ENCODE measurements around the gene KLF11. TPM values are rescaled to one million over a fixed set of nuclear protein-coding genes. Genes with fewer than 3 reads are reported as not detected.
"Not testable (repeated sequence)": the region's sequence is repeated elsewhere in the genome, so short reads cannot be mapped to it uniquely, and the experiment has no call there.

KLF11 gene
- polyA plus RNA-seq, 1 donor: 25.8 TPM

DNA sequence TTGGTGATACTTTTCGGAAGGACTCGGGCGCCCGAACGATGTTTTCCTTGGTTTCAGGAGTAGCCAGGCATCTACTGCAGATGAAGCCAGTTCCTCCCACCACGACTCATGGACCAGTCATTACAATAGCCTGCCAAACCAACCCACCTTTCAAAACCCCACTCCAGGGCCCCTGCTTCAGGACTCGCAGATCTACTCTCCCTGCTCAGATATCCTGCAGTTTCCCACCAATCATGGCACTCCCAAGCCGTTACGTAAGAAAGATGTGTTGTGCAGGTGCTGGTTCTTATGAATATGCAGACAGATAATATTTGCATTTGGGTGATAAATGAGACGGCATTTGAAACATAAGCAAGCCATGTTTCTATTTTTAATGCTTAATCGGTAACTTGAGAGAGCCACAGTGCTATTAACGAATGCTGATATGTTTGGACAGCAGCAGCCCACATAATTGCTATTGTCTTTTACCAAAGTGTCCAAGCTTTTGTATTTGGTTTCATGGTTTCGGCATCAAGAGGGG, 40.4 kb downstream of the KLF11 start:
- DNase-seq (ENCODE audit: low read depth): no peak

DNA sequence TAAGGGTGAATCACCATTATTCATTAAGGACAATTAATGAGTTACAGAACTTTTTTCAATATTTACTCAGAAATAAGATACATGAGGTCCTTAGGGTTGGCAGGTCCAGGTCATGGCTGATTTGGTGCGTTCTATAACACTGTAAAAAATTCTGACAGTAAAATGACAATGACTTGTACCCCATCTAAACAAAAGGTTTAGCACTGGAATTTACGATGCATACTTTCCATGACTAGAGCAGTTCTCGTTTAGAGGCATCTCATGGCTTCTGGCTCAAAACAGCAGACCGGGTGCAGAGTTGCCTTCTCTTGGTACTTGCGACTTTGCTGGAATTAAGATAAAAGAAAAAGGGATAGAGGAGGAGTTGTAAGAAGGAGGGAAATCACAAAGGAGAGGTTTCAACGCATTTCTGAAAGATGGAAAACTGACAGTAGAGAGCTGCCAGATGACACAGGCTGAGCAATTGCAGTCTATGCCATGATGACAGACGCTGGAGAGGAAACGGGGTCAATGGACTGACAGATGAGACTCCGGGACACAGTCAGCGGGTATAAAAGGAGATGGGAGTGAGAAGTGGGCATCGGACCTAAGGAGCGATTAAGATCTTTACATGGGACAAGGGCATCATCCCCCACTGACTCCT, 41.0 kb downstream of the KLF11 start:
- DNase-seq (ENCODE audit: low read depth): no peak

- no peak for DNase-seq (ENCODE audit: low read depth)
Observed at GRCh38 chr2:10085043-10085667, 41.8 kb downstream of the KLF11 start.

DNA sequence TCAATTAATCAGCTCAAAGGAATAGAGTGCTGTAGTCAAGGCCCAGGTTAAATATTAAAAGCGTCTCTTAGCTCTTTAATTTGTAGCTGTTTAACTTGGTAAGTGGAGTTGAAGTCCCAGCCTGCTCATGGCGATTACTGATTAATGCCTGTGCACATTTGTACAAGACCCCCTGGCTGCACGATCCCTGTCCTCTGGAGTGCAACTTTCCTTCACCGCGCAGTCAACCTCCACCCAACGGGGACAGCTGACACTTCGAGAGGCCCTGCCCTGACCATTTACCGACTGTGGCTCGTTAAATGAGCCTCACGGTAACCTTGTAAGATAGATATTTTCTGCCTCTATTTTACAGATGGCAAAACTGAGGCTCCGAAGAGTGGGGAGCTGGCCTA, 42.3 kb downstream of the KLF11 start:
- no peak for DNase-seq (ENCODE audit: low read depth)

GRCh38 chr2:10086950-10087349, 43.6 kb downstream of the KLF11 start:
- no peak for DNase-seq (ENCODE audit: low read depth)

- no peak for DNase-seq (ENCODE audit: low read depth)
Observed at GRCh38 chr2:10087360-10087759, 44.0 kb downstream of the KLF11 start.

DNA sequence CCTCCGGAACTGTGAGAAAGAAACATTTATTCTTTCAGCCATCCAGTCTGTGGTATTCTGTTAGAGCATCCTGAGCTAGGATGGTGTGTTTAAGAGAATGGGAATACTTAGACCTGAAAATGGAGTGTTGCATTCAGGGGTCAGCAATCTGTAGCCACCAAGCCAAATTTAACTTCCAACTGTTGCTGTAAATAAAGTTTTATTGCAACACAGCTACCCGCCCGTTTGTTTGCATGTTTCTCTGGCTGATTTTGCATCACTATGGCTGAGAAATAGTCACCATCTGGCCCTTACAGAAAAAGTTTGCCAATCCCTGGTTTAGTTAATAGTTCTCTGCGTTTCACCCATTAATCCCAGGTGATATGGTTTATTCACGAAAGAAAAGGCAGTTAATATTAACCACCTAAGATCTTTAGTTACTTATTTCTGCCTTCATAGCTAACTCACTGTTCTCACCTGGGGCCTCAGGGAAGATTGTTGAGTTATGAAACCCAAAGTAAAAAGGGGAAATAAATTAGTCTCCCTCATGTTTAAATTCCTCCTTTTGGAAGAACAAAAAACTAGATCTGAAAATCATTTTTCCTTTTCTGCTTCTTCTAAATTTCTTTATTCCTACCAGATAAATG, 46.3 kb downstream of the KLF11 start:
- DNase-seq (ENCODE audit: low read depth): no peak

- no peak for DNase-seq (ENCODE audit: low read depth)
Observed at GRCh38 chr2:10091182-10091888, 48.0 kb downstream of the KLF11 start.

GRCh38 chr2:10091889-10092244, 48.5 kb downstream of the KLF11 start:
- not testable (repeated sequence) for DNase-seq (ENCODE audit: low read depth)

DNA sequence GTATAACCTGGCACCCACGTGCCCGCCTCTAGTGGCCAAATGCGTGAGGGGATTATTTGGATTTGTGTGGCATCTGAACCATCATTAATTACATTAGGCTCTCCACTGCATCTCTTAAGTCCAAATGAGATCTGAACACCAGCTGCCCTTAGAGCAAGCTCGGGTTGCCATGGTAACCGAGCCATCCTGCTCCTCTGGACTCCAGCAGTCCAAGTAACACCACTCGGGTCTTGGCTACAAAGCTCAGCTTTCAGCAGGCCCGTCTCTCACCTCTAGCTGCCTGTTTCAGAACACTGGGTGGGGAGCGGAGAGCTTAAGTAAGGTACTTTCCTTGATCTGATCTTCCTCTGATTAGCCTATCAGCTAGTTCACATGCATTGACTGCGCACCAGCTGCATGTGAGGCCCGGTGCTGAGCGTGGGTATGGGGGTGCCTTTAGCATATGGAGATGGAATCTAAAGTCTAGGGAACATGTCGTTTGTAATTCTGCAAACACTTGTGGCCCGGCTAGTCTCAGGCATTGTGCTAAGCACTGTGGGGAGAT, 51.0 kb downstream of the KLF11 start:
- no peak for DNase-seq (ENCODE audit: low read depth)

- DNase-seq (ENCODE audit: low read depth): no peak
Observed at GRCh38 chr2:10095175-10095574, 51.8 kb downstream of the KLF11 start.

GRCh38 chr2:10096641-10097040, 53.3 kb downstream of the KLF11 start:
- DNase-seq (ENCODE audit: low read depth): no peak

DNA sequence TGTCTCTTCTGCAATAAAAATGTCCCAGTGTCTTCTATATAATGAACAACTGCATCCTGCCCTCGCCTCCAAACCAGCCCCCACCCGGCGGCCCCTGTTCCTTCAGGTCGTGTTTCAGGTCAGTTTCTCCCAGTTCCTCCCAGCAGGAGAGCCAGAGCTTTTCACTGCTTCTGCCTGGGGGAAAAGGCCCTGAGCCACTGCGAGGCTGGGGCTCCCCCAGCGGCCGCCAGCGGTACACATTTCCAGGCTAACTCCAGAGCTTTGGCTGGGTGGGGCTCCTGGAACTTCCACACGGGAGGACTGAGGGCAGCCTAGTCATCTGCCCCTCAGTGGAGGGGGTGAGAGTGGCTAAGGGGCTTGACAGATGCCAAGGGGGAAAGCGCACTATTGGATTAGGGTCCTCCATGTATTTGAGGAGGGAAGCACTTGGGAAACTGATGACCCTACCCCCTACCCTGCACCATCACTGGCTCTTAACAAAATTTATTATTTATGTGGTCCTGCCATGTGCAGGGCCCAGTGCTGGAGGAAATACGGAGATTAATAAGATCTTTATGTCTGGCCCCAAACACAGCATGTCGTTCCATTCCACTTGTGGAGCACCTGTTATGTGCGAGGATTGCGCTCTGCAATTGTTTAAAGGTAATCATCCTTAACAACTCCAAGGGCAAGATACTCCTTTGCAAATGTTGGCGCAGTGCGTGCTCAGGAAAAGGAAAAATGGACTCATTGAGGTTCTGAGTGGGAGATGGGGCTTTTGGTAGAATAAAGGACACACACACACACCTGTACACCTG, 54.2 kb downstream of the KLF11 start:
- no peak for DNase-seq (ENCODE audit: low read depth)

GRCh38 chr2:10101491-10101890, 58.1 kb downstream of the KLF11 start:
- DNase-seq (ENCODE audit: low read depth): no peak

DNA sequence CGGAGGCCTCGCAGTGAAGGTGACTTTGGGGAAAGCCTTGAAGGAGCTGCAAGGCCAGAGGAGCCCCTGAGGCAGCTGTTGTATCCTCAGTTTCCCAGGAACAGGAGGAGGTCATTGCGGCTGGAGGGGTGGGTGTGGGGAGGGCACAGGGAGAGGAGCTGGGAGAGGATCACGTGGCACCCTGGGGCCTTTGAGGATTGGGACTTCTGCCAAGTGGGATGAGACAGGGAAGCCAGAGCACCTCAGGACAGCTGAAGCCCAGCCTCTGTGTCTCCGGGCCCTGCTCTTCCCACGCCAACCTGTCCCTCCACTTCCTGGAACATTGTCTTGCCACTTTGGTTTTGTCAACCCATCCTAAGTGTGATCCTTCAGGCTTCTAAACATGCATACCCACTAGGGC, 59.8 kb downstream of the KLF11 start:
- no peak for DNase-seq (ENCODE audit: low read depth)

Other genes starting within 250 kb of the KLF11 start
- 10.1 TPM for gene TAF1B, start 200.1 kb upstream of the KLF11 start, polyA plus RNA-seq (ENCODE audit: insufficient read length)
- gene GRHL1, start 91.9 kb upstream of the KLF11 start, polyA plus RNA-seq (ENCODE audit: insufficient read length): 0.83 TPM
- gene CYS1, start 36.9 kb downstream of the KLF11 start, polyA plus RNA-seq (ENCODE audit: insufficient read length): 14.6 TPM
- gene RRM2, start 79.2 kb downstream of the KLF11 start, polyA plus RNA-seq (ENCODE audit: insufficient read length): 26.8 TPM